ENCODE measurements around the gene SNX13. TPM values are rescaled to one million over a fixed set of nuclear protein-coding genes. Genes with fewer than 3 reads are reported as not detected.

SNX13 gene
- total RNA-seq, 1 experiment from 2014 or later, result 41.8 TPM

DNA sequence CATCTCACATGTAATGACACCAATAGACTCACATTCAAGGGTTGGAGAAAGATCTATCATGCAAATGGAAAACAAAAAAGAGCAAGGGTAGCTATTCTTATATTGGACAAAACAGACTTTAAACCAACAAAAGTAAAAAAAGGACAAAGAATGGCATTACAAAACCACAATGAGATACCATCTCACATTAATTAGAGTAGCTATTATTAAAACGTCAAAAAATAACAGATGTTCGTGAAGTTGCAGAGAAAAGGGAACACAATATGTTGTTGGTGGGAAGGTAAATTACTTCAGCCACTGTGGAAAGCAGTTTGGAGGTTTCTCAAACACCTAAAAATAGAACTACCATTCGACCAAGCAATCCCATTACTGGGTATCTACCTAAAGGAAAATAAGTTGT lies 197.0 kb downstream of the SNX13 start:
- ChIA-PET POLR2A (no interaction called here), CTCF (no interaction called here)
- Histone ChIP-seq H3K4me1 (no peaks in the 10 kb centered on the region), H3K9me3 (no peaks in the 10 kb centered on the region), H3K36me3 (ENCODE audit: control insufficient read depth, insufficient read depth, low read length) (no peaks in the 10 kb centered on the region), H3K4me3 (ENCODE audit: low read depth, low read length) (no peak overlapping the region), H3K27me3 (replicated peaks; ENCODE audit: control insufficient read depth, insufficient read depth, low read length) (no peaks in the 10 kb centered on the region)
- H3K36me3 Mint-ChIP-seq (ENCODE audit: insufficient read depth, unreplicated experiment), result no peaks in the 10 kb centered on the region
- H3K27ac Mint-ChIP-seq (ENCODE audit: unreplicated experiment), result no peak overlapping the region
- BruUV-seq (replicated peaks), result no TSS peak
- no peak overlapping the region for H3K4me3 Mint-ChIP-seq (ENCODE audit: unreplicated experiment)
- intact Hi-C loops (cut with micrococcal nuclease; ENCODE audit: unreplicated experiment), result no loop called here
- TF ChIP-seq, protein P1, sequence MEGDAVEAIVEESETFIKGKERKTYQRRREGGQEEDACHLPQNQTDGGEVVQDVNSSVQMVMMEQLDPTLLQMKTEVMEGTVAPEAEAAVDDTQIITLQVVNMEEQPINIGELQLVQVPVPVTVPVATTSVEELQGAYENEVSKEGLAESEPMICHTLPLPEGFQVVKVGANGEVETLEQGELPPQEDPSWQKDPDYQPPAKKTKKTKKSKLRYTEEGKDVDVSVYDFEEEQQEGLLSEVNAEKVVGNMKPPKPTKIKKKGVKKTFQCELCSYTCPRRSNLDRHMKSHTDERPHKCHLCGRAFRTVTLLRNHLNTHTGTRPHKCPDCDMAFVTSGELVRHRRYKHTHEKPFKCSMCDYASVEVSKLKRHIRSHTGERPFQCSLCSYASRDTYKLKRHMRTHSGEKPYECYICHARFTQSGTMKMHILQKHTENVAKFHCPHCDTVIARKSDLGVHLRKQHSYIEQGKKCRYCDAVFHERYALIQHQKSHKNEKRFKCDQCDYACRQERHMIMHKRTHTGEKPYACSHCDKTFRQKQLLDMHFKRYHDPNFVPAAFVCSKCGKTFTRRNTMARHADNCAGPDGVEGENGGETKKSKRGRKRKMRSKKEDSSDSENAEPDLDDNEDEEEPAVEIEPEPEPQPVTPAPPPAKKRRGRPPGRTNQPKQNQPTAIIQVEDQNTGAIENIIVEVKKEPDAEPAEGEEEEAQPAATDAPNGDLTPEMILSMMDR (IDR thresholded peaks at IDR 0.05; ENCODE audit: insufficient read depth in 1 of 2, low read depth in 1 of 2, low read length in 1 of 2, severe bottlenecking in 1 of 2, unreplicated experiment in 1 of 2), result no peak
- peaks cover 2% of the 10 kb centered on the region for H3K27me3 Mint-ChIP-seq (ENCODE audit: insufficient read depth, unreplicated experiment)
- no peak for DNase-seq
- H3K9me3 Mint-ChIP-seq (ENCODE audit: unreplicated experiment), result no peaks in the 10 kb centered on the region
- H3K4me1 Mint-ChIP-seq (ENCODE audit: low read depth, unreplicated experiment), result no peaks in the 10 kb centered on the region

DNA sequence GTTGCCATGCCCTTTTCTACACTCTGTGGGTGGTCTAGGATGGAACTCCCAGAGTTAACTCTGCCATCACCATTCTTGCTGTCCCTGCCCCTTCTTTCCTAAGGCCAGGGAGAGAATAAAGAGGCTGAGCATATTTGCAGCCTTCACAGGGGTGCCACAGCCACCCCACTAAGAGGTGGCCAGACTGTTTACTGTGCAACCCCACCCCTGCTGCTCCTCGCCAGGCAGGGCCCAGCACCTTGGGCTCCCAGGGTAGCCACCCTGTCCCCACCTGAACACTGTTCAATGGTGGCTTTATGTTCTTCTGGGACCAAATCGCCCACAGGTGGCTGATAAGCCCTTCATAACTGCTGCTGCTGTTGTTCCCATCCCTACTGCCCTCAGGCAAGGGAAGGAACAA lies 198.9 kb downstream of the SNX13 start:
- intact Hi-C loops (cut with micrococcal nuclease; ENCODE audit: unreplicated experiment), result no loop called here
- Mint-ChIP-seq H3K27ac (ENCODE audit: unreplicated experiment) (no peak overlapping the region), H3K27me3 (ENCODE audit: insufficient read depth, unreplicated experiment) (peaks cover 7% of the 10 kb centered on the region), H3K4me1 (ENCODE audit: low read depth, unreplicated experiment) (no peaks in the 10 kb centered on the region), H3K9me3 (ENCODE audit: unreplicated experiment) (peaks cover 9% of the 10 kb centered on the region), H3K4me3 (ENCODE audit: unreplicated experiment) (no peak overlapping the region), H3K36me3 (ENCODE audit: insufficient read depth, unreplicated experiment) (no peaks in the 10 kb centered on the region)
- TF ChIP-seq, protein P1 (IDR thresholded peaks at IDR 0.05; ENCODE audit: insufficient read depth in 1 of 2, low read depth in 1 of 2, low read length in 1 of 2, severe bottlenecking in 1 of 2, unreplicated experiment in 1 of 2), result no peak
- no peak for DNase-seq
- Histone ChIP-seq H3K4me3 (ENCODE audit: low read depth, low read length) (no peak overlapping the region), H3K27me3 (replicated peaks; ENCODE audit: control insufficient read depth, insufficient read depth, low read length) (no peaks in the 10 kb centered on the region), H3K9me3 (no peaks in the 10 kb centered on the region), H3K4me1 (no peaks in the 10 kb centered on the region), H3K36me3 (ENCODE audit: control insufficient read depth, insufficient read depth, low read length) (no peaks in the 10 kb centered on the region)
- CTCF ChIA-PET, result no interaction called here
- BruUV-seq (replicated peaks), result no TSS peak
- POLR2A ChIA-PET, result no interaction called here

Other genes starting within 250 kb of the SNX13 start
- gene PRPS1L1, start 87.4 kb upstream of the SNX13 start, total RNA-seq (2022), result not detected in 2 replicates

All from Caco-2 (cell line).